GM19324 (cell line): ENCODE results near the gene FOXRED1.
"Not testable (repeated sequence)": the region's sequence is repeated elsewhere in the genome, so short reads cannot be mapped to it uniquely, and the experiment has no call there.

Experiments
- ATAC-seq: cut with Tn5 transposase; IDR thresholded peaks from one replicate; pipeline ENCODE4 v1.9.1; 2021; ENCODE audit warnings: mild to moderate bottlenecking, moderate library complexity; ENCODE audit not compliant: unreplicated experiment, low FRiP score

FOXRED1 gene

GRCh38 chr11:126268708-126269579 is at the start of gene FOXRED1, which contains the start of gene SRPRA:
Gene FOXRED1 (plus strand): TSS chr11:126269154. CDS start chr11:126269207, 53 bp downstream.
Gene SRPRA (minus strand): TSS chr11:126268895. CDS start chr11:126268804, 91 bp downstream.
- ATAC-seq = peak; percentile 99

GRCh38 chr11:126219547-126219946 is 49.4 kb upstream of the FOXRED1 start:
- no peak for ATAC-seq

- no peak for ATAC-seq
Observed at GRCh38 chr11:126224647-126225294, 44.2 kb upstream of the FOXRED1 start.

- ATAC-seq = no peak
Observed at GRCh38 chr11:126225295-126225665, 43.7 kb upstream of the FOXRED1 start.

- no peak for ATAC-seq
Observed at GRCh38 chr11:126226334-126227084, 42.4 kb upstream of the FOXRED1 start.

- no peak for ATAC-seq
Observed at GRCh38 chr11:126229858-126230540, 39.0 kb upstream of the FOXRED1 start.

GRCh38 chr11:126231725-126232459 is 37.1 kb upstream of the FOXRED1 start:
- ATAC-seq = no peak

- ATAC-seq = no peak
Observed at GRCh38 chr11:126232683-126233082, 36.3 kb upstream of the FOXRED1 start.

- no peak for ATAC-seq
Observed at GRCh38 chr11:126233391-126233790, 35.6 kb upstream of the FOXRED1 start.

- ATAC-seq = no peak
Observed at GRCh38 chr11:126246636-126247035, 22.3 kb upstream of the FOXRED1 start.

GRCh38 chr11:126253265-126253664 is 15.7 kb upstream of the FOXRED1 start:
- no peak for ATAC-seq

GRCh38 chr11:126254819-126255218 is 14.1 kb upstream of the FOXRED1 start:
- ATAC-seq = no peak

GRCh38 chr11:126255507-126255906 is 13.4 kb upstream of the FOXRED1 start:
- not testable (repeated sequence) for ATAC-seq

GRCh38 chr11:126256216-126256615 is 12.7 kb upstream of the FOXRED1 start:
- no peak for ATAC-seq

GRCh38 chr11:126257144-126257543 is 11.8 kb upstream of the FOXRED1 start:
- ATAC-seq = no peak

- ATAC-seq = no peak
Observed at GRCh38 chr11:126257764-126258163, 11.2 kb upstream of the FOXRED1 start.

- no peak for ATAC-seq
Observed at GRCh38 chr11:126262216-126262615, 6.7 kb upstream of the FOXRED1 start.

- no peak for ATAC-seq
Observed at GRCh38 chr11:126263489-126263888, 5.5 kb upstream of the FOXRED1 start.

GRCh38 chr11:126265811-126266210 is 3.1 kb upstream of the FOXRED1 start:
- no peak for ATAC-seq

GRCh38 chr11:126267650-126268049 is 1.3 kb upstream of the FOXRED1 start:
- no peak for ATAC-seq
